GM12865 (cell line): ENCODE measurements around the gene CELF2.

ENCODE experiments used
- DNase-seq: peaks from one replicate; pipeline ENCODE4 v3.0.0; 2010; ENCODE audit warnings: low read depth
- H3K4me3 ChIP-seq: 2 replicates; pipeline ENCODE4 v1.5.1; 2011; ENCODE audit warnings: mild to moderate bottlenecking, low read depth, low read length, control low read depth
- TF ChIP-seq, protein P1 (sequence below): IDR thresholded peaks from 2 replicates; pipeline ENCODE4 v1.5.1; 2011; ENCODE audit warnings: low read length, control low read depth, low read depth, inconsistent platforms; ENCODE audit not compliant: insufficient read depth; ENCODE audit errors: missing control alignments

Gene CELF2

DNA sequence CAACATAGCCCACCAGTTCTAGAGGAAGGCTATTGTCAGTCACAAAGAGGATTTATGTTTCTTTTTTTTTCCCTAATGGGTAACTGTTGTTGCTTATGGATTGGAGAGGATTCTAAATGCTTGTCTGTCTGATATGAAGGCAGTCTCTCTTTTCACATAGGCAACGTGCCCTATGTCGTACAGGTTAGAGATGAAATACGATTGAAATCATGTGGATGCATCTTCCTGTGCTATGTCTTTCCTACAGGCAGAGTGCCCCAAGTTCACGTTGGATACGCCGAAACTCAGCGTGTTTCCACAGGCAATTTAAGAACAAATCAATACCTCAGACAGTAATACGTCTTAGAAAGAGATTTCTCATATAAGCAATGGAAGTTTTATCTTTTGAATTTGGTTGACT, 93.8 kb downstream of the CELF2 start:
- no peak overlapping the region for H3K4me3 ChIP-seq
- DNase-seq: no peak
- TF ChIP-seq, protein P1, sequence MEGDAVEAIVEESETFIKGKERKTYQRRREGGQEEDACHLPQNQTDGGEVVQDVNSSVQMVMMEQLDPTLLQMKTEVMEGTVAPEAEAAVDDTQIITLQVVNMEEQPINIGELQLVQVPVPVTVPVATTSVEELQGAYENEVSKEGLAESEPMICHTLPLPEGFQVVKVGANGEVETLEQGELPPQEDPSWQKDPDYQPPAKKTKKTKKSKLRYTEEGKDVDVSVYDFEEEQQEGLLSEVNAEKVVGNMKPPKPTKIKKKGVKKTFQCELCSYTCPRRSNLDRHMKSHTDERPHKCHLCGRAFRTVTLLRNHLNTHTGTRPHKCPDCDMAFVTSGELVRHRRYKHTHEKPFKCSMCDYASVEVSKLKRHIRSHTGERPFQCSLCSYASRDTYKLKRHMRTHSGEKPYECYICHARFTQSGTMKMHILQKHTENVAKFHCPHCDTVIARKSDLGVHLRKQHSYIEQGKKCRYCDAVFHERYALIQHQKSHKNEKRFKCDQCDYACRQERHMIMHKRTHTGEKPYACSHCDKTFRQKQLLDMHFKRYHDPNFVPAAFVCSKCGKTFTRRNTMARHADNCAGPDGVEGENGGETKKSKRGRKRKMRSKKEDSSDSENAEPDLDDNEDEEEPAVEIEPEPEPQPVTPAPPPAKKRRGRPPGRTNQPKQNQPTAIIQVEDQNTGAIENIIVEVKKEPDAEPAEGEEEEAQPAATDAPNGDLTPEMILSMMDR: no peak

DNA sequence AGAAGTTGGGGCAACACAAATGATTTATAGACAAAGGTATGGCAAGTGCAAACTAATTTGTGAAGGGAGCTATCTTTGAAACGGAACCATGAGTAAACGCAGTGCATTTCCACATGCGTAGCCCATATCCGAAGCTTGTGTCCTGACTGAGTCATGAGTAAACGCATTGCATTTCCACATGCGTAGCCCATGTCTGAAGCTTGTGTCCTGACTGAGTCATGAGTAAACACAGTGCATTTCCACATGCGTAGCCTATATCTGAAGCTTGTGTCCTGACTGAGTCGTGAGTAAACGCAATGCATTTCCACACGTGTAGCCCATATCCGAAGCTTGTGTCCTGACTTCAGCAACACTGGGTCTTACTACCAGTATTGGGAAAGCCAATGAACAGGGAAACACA, 95.0 kb downstream of the CELF2 start:
- H3K4me3 ChIP-seq: no peak overlapping the region
- TF ChIP-seq, protein P1: no peak
- no peak for DNase-seq

DNA sequence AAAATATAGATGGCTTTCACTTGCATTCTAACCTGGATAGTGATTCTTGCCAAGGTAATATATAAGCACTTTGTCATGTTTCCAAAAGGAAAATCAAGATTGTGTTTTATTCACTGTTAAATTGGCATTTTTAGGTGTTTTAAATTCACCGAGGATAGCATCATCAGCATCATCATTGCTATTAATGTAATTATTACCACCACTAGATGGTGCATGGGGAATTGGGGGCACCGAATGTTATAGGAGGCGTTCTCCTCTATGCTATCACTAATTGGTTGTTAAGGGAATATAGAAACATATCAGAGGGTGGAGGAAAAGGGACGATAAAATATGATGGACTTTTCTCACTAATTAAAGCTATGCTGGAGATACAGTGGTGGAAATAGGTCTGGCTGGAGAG, 95.5 kb downstream of the CELF2 start:
- TF ChIP-seq, protein P1: peak; percentile 28
- peak; percentile 41 for DNase-seq
- no peak overlapping the region for H3K4me3 ChIP-seq

DNA sequence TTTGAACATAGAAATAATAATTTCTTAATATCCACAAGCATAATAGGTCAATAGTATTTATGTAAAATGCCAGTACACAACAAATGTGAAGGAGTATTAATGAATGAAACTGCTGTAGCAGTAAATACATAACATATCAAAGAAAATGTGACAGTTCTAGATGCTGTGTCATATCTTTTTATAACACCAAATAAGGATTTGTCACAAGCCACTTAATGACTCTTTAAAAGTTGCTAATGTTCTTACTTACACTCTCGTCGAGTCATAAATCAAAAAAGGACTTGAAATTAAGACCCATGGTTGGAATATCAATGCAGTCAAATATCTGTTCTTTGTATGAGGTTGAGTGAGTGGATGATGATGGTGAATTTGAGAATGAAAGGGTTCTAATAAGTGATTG, 96.6 kb downstream of the CELF2 start:
- TF ChIP-seq, protein P1: no peak

DNA sequence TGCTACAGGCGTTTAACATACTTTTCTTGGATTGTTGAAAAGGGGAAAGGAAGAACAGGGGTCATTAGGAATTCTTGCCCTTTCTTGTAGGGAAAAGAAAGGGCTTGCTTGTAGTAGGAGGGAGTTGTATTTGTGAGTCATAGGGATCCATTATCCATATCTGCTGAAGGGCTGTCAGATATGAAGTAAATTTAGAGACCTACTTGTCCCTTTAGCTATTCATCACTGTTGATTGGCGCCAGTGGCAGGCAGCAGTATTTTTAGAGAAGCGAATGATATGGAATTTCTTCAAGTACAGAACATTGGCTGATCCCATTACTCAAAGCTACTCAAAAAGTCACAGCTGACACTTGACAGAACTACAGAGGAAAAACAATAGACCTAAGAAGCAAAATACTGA, 97.7 kb downstream of the CELF2 start:
- TF ChIP-seq, protein P1: no peak
- no peak for DNase-seq
- no peak overlapping the region for H3K4me3 ChIP-seq

More for the DNA sequence above, 96.6 kb downstream of the CELF2 start:
- no peak for DNase-seq
- no peak overlapping the region for H3K4me3 ChIP-seq

DNA sequence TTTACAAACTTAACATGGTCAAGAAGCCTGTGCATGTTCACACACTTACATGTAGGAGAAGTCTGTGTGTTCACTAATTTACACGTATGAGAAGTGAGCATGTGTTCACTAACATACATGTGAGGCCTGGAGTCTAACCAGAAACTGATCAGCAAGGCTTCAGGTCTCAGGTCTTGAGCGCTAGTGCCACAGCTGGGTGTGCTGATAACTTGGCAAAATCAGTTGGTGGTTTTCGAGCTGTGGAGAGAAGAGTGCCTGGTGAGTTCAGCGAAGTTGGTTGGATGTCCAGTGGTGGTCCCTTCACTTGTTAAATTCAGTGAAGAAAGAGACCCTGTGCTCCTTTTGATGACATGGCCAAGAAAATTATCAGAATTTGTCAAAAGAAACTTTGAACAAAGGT, 98.7 kb downstream of the CELF2 start:
- no peak overlapping the region for H3K4me3 ChIP-seq
- no peak for DNase-seq
- TF ChIP-seq, protein P1: no peak

DNA sequence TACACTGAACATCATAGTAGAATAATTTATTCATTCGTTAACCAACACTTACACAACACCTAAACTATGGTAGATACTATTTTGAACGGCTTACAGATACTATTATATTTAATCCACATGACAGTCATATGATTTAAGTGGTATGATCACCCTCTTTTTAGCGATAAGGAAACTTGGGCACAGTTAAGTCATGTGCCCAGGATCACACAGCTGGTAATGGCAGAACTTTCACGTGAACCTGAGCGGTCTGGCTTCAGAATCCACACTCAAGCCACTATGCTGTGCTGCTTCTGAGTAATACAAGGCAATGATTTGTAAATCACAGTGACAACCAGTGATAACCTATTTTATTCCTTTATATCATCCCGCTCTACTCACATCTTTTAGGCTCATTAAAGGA, 99.1 kb downstream of the CELF2 start:
- H3K4me3 ChIP-seq: no peak overlapping the region
- TF ChIP-seq, protein P1: no peak

More for the DNA sequence above, 99.1 kb downstream of the CELF2 start:
- no peak for DNase-seq
